GM12872 (cell line): Measurements from ENCODE around the gene ADAMTS3.

ENCODE experiments used
- CTCF ChIP-seq: IDR thresholded peaks from 3 replicates; pipeline ENCODE4 v1.5.1; 2011; ENCODE audit warnings: low read depth, mild to moderate bottlenecking, low read length, moderate library complexity; ENCODE audit not compliant: insufficient read depth

ADAMTS3 gene

GRCh38 chr4:72239487-72240116 is 329.4 kb downstream of the ADAMTS3 start:
- no peak for TF ChIP-seq CTCF
